Activated T-helper 17 cell treated with anti-CD3 and anti-CD28 coated beads, Interleukin-2, amount 50 U/mL, for 72 hours (primary cell): ENCODE results near the gene ITGB3. TPM values are rescaled to one million over a fixed set of nuclear protein-coding genes. Genes with fewer than 3 reads are reported as not detected.
"Not testable (repeated sequence)": the region's sequence is repeated elsewhere in the genome, so short reads cannot be mapped to it uniquely, and the experiment has no call there.

Source experiments
- ATAC-seq: fragments of 150-1000 bp; cut with Tn5 transposase; replicated peaks from 2 replicates; pipeline ENCODE4 v1.10.0; 2021; ENCODE audit warnings: mild to moderate bottlenecking, moderate library complexity
- H3K27ac Mint-ChIP-seq: one replicate; pipeline ENCODE4 v1.8.0; 2022; ENCODE audit warnings: mixed read lengths
- H3K27me3 Mint-ChIP-seq: one replicate; pipeline ENCODE4 v1.8.0; 2022; ENCODE audit warnings: mixed read lengths
- H3K36me3 Mint-ChIP-seq: one replicate; pipeline ENCODE4 v1.8.0; 2022; ENCODE audit warnings: low read depth, mild to moderate bottlenecking, mixed read lengths
- H3K4me1 Mint-ChIP-seq: one replicate; pipeline ENCODE4 v1.8.0; 2022; ENCODE audit warnings: mixed read lengths
- H3K4me3 Mint-ChIP-seq: one replicate; pipeline ENCODE4 v1.8.0; 2022; ENCODE audit warnings: mild to moderate bottlenecking, mixed read lengths
- H3K9me3 Mint-ChIP-seq: one replicate; pipeline ENCODE4 v1.8.0; 2022; ENCODE audit warnings: mixed read lengths
- total RNA-seq, 2 donors: library from RNA; stranded (reverse); gene quantifications; one replicate each; pipeline ENCODE4 v1.2.3, GENCODE V29; 2022

Gene ITGB3
- total RNA-seq, result under 1 TPM in 1 of 2 donors, not detected in 1; 0.11 TPM

DNA sequence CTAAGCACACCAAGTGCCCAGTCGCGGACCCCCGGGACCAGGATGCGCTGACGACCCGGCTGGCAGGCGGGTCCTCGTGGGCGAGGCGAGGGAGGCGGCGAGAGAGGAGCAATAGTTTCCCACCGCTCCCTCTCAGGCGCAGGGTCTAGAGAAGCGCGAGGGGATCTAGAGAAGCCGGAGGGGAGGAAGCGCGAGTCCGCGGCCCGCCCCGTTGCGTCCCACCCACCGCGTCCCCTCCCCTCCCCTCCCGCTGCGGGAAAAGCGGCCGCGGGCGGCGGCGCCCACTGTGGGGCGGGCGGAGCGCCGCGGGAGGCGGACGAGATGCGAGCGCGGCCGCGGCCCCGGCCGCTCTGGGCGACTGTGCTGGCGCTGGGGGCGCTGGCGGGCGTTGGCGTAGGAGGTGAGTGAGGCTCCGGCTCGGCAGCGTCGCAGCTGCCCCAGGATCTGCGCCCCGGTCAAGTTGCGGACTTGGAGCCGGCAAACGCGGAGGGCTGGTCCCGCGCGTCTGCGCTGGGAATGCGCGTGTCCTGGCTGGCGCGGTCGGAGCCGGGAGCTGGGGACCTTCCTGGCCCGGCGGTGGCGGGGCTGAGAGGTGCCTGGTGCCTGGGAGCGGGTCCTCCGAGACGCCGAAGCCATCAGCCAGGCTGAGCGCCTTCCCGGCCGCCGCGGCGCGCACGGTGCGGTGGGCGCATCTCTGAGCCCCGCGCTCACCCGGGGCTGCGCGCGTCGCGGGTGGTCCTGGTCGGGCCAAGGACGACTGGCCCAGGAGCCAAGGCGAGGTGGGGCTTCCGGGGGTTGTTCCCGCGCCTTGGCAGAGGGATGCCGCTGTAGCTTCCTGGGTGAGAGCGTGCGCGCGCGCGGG is at the start of gene ITGB3:
Gene ITGB3 (plus strand): TSS at position 287 of the 862 bp plus-strand sequence. CDS start 35 bp downstream, at position 322.
- Mint-ChIP-seq H3K9me3 (no peaks in the 10 kb centered on the region), H3K36me3 (no peaks in the 10 kb centered on the region), H3K27ac (no peak within 1 kb of the TSS), H3K4me3 (peak within 1 kb of the TSS; percentile 88), H3K4me1 (peaks cover 9% of the 10 kb centered on the region), H3K27me3 (peaks cover 43% of the 10 kb centered on the region)
- peak; percentile 85 for ATAC-seq

DNA sequence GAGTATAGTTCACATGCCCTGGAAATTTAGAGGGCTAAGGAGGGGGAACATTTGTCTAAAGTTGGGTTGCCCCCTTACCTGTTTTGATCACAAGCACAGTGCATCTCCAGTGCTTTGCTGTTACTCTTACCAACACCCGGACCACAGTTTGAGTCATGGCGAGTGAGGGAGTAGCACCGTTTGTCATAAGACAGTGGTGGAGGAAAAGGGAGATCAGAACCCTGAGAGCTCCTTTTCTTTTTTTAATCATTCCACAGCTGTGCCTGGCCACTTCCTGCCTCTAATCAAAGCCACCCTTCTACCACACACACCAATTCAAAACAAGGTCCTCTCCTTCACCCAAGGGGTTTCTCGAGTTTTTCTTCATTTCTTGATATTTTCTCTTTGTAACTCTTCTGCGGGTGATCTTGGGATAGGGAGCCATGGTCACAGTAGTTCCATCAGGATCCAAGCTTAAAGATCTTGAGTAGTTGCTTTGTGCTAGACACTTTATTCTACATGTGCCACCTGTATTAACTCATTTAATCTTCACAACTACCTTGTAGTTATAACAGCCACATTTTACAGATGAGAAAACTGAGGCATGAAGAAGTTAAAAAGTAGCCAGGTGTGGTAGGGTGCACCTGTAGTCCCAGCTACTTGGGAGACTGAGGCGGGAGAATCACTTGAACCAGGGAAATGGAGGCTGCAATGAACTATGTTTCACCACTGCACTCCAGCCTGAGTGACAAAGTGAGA is 49.5 kb upstream of the ITGB3 start:
- peaks cover 27% of the 10 kb centered on the region for H3K4me1 Mint-ChIP-seq
- H3K27me3 Mint-ChIP-seq, result no peaks in the 10 kb centered on the region
- H3K9me3 Mint-ChIP-seq, result no peaks in the 10 kb centered on the region
- H3K27ac Mint-ChIP-seq, result peak overlapping the region; percentile 85
- H3K4me3 Mint-ChIP-seq, result peak overlapping the region; percentile 83
- peak; percentile 84 for ATAC-seq
- H3K36me3 Mint-ChIP-seq, result no peaks in the 10 kb centered on the region

DNA sequence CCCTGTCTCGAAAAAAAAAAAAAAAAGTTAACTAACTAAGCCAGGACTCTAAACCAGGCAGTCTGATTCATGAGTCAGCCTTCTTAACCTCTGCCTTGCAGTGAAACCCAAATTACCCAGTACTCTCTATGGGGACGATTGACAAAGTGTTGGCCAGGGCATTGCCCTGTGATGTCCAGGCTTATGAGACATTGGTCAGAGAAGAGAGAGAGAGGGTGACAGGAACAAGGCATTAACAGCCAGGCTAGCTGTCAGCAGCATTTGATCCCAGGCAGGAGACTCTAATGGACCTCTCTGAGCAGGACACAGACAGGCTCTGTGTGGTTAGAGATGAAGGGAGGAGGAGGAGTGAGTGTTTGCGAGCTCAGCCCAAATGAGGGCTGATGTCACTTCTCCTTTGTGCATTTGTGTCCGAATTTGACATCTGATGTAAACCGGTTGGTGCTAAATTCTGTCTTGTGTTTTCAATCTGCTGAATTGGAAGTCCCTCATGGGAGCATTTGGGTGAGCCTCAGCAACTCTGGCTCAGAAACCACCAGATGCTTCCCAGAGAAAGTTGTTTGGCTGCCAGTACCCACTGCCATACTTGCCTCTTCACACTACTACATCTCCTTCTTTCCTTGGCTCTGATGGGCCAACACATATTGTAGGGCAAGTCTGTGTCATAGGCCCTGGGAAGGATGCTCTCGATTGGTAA is 48.8 kb upstream of the ITGB3 start:
- Mint-ChIP-seq H3K4me3 (peak overlapping the region; percentile 83), H3K9me3 (no peaks in the 10 kb centered on the region), H3K4me1 (peaks cover 27% of the 10 kb centered on the region), H3K36me3 (no peaks in the 10 kb centered on the region), H3K27ac (peak overlapping the region; percentile 85), H3K27me3 (no peaks in the 10 kb centered on the region)
- peak; percentile 75 for ATAC-seq

DNA sequence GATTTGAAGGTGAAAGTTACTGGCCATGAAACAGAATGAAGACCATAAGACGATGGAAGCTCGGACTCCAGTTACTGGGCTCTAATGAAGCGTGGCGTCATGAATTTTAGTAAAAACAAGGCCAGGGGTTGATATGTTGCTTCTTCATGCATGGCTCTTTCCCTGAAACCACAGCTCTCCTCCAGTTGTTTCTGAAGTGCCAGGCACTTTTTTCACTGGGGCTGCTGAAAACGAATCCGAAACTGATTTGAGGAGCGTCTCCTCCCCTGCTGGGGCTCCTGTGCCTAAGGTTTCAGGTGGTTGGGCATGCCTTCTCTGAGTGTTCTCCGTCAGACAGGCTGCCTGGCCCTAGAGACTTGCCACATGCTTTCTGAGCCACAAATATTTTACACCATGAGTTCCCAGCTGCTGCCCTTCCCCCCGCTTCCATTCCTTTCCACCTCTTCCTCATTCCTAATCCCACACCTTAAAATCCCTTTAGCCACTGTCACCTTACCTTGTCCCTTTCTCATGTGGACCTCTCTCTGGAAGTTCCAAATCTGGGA is 48.1 kb upstream of the ITGB3 start:
- peak; percentile 58 for ATAC-seq
- H3K36me3 Mint-ChIP-seq, result no peaks in the 10 kb centered on the region
- peaks cover 27% of the 10 kb centered on the region for H3K4me1 Mint-ChIP-seq
- peak overlapping the region; percentile 85 for H3K27ac Mint-ChIP-seq
- peak overlapping the region; percentile 83 for H3K4me3 Mint-ChIP-seq
- no peaks in the 10 kb centered on the region for H3K27me3 Mint-ChIP-seq
- H3K9me3 Mint-ChIP-seq, result no peaks in the 10 kb centered on the region

DNA sequence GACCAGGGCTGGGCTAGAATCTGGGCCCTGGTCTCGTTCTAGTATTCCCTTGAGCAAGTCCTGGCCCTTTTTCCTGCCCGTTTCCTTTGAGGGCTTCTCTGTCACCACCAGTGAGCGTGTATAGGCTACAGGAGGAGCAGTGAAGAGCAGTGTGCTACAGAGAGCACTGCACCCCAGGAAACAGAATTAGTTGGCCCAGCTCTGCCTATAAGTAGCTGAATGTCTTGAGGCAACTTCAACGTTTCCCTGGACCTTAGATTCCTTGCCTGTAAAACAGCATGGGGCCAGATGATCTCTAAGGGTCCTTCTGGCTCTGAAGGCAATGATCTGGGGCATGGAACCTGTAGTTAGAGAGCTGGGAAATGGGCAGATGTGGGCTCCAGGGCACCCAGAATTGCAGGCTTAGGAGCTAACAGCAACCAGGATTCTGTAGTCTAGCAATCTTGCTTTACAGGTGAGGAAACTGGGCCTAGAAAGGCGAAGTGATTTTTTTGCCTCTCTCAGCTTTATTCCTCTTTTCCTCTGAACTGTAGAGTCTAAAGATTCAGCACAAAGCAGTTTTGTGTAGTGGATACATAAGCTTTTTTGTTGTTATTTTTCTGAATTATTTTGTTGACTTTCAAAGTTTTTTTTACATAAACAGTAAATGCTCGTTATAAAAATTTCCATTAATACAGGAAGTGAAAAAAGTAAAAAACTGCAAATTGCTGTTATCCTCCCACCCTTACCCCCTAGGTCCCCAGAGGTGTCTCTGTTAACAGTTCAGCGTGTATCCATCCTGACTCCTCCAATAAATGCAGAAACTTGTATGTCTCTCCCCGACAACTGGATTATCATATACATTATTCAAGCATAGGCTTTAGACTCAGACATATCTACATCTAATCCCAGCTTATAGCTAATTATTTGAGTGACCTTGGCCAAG is 46.2 kb upstream of the ITGB3 start:
- Mint-ChIP-seq H3K4me1 (peaks cover 27% of the 10 kb centered on the region), H3K27ac (no peak overlapping the region)

DNA sequence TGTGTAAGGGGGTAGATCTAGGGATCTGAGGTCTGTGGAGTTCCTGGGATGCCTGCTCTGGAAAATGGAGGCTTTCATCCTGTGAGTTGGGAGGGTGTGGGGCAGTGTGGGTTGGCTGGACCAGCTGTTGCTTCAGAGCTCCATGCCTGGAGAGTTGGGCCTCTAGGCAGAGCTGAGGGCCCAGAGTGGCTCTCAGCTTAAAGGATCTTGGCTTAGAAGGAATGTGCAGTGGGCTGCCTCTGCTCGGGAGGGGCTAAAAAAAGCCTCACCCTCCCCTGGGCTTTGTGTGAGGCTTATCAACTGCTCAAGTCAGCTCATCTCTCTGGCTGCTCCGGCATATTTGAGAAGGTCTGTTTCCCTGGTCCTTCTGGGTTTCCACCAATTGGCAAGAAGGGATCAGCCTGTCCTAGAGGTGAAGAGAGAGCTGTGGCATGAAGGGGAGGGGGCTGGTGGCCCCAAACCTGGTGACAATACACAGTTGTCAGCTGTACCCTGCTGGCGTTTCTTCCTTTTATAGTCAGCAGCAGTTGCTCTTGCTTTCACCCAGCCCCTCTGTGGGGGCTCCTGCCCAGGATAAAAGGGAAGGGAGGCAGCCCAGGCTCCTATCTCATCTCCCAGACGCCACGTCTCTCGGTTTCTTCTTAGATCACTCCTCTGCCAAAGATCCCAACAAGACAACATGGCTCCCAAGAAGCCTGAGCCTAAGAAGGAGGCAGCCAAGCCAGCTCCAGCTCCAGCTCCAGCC is 44.7 kb upstream of the ITGB3 start, which contains the start of gene MYL4:
Gene MYL4 (plus strand): TSS at position 605 of the 745 bp plus-strand sequence. CDS start 75 bp downstream, at position 680.
- Mint-ChIP-seq H3K9me3 (no peaks in the 10 kb centered on the region), H3K4me1 (peaks cover 19% of the 10 kb centered on the region), H3K4me3 (no peak within 1 kb of the TSS), H3K27me3 (no peaks in the 10 kb centered on the region), H3K36me3 (no peaks in the 10 kb centered on the region), H3K27ac (no peak within 1 kb of the TSS)
- ATAC-seq, result no peak

More for the DNA sequence above, 46.2 kb upstream of the ITGB3 start:
- Mint-ChIP-seq H3K4me3 (no peak overlapping the region), H3K9me3 (no peaks in the 10 kb centered on the region), H3K27me3 (no peaks in the 10 kb centered on the region), H3K36me3 (no peaks in the 10 kb centered on the region)
- ATAC-seq, result no peak

DNA sequence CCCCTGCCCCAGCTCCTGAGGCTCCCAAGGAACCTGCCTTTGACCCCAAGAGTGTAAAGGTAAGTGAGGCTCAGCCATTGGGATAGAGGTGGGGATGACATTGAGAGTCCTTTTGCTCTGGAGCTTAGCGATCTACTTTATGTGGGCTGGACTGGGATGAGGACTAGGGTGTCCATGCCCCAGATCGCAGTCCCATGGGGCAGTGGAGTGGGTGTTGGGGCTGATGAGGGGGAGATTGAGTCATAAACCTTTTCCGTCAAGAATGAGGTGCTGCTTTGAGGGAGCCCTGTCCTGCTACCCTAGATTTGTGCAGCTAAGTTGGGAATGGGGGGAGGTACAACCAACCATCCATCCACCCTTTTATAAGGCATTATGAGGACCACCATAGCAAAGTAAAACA is 44.1 kb upstream of the ITGB3 start:
- Mint-ChIP-seq H3K27me3 (no peaks in the 10 kb centered on the region), H3K27ac (no peak overlapping the region), H3K36me3 (no peaks in the 10 kb centered on the region), H3K4me1 (peaks cover 14% of the 10 kb centered on the region), H3K9me3 (no peaks in the 10 kb centered on the region), H3K4me3 (no peak overlapping the region)
- no peak for ATAC-seq

DNA sequence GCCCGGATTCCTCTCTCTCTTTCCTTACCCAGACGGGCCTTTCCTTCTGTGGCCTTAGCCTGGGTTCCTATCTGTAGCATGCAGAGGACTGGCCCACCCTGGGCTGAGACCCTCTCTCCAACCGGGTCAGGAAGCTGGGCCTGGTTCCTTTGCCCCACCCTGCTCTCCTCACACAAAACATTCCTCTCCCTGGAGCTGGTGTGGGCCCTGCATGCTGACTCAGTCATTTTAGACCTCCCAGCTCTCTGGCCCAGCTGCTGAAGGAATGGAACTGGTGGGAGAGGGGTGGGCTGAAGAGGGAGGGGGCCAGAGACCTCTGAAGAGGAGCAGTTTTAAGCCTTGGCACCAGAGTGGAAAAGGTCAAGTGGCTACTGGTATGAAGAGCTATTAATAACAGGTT is 43.5 kb upstream of the ITGB3 start:
- Mint-ChIP-seq H3K27me3 (no peaks in the 10 kb centered on the region), H3K4me1 (peaks cover 9% of the 10 kb centered on the region), H3K36me3 (no peaks in the 10 kb centered on the region), H3K4me3 (no peak overlapping the region), H3K27ac (no peak overlapping the region), H3K9me3 (no peaks in the 10 kb centered on the region)
- ATAC-seq, result no peak

DNA sequence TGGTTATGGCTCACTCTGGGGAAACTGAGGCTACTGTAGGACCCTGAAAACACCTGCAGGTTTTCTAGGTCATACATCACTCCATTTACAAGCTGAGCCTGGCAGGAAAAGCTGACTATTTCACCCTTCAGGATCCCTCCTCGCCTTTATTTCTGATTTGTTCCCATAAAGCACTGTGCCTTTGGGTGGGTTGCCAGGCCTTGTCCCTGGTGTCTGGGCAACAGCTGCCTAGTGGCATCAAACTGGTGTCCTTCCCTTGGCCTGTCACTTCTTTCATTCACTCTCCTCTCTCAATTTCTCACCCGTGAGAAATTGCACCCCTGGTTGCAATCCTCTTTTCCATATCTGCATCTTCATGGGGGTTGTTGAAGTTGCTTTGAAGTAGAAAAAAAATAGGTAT is 42.8 kb upstream of the ITGB3 start:
- no peaks in the 10 kb centered on the region for H3K9me3 Mint-ChIP-seq
- no peaks in the 10 kb centered on the region for H3K36me3 Mint-ChIP-seq
- peaks cover 2% of the 10 kb centered on the region for H3K4me1 Mint-ChIP-seq
- no peaks in the 10 kb centered on the region for H3K27me3 Mint-ChIP-seq
- H3K27ac Mint-ChIP-seq, result no peak overlapping the region
- no peak overlapping the region for H3K4me3 Mint-ChIP-seq
- ATAC-seq, result no peak

DNA sequence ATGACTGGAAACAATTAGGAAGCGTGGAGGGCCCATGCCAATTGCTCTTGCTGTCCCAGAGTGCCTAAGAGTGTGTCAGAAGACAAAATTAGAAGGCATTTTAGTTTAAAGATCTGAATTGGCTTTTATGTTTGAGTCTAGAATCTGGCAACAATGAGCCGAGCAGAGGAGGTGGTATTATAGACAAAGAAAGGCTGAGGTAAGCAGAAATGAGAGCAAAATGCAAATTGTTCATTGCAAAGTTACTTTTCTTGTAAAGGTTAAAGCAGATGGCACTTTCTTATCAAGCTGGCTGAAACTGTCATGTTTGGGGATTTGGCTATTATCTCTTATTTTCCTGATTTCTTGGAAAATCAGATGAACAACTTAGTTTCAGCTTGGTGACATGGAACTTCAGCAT is 41.2 kb upstream of the ITGB3 start:
- no peaks in the 10 kb centered on the region for H3K27me3 Mint-ChIP-seq
- ATAC-seq, result no peak
- no peaks in the 10 kb centered on the region for H3K9me3 Mint-ChIP-seq
- no peaks in the 10 kb centered on the region for H3K36me3 Mint-ChIP-seq
- H3K4me3 Mint-ChIP-seq, result no peak overlapping the region
- H3K4me1 Mint-ChIP-seq, result no peaks in the 10 kb centered on the region
- no peak overlapping the region for H3K27ac Mint-ChIP-seq

DNA sequence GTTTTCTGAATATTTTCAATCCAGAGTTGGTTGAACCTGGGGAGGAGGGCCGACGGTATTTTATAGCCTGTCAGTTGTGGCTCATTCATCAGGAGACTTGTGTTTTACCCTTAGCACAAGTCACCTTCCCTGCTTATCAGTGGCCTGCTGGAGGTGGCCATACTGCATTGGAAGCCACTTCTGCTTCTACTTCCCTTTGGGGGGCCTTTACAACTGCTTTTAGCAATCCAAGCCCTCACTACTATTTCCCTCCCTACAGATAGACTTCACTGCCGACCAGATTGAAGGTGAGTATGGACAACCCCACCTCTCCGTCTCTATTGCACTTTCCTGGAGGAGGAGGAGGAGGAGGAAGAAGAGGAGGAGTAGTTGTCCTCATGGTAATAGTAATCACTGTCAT is 40.1 kb upstream of the ITGB3 start:
- Mint-ChIP-seq H3K36me3 (no peaks in the 10 kb centered on the region), H3K9me3 (no peaks in the 10 kb centered on the region), H3K27me3 (no peaks in the 10 kb centered on the region), H3K4me3 (no peak overlapping the region), H3K27ac (no peak overlapping the region), H3K4me1 (no peaks in the 10 kb centered on the region)
- ATAC-seq, result no peak

DNA sequence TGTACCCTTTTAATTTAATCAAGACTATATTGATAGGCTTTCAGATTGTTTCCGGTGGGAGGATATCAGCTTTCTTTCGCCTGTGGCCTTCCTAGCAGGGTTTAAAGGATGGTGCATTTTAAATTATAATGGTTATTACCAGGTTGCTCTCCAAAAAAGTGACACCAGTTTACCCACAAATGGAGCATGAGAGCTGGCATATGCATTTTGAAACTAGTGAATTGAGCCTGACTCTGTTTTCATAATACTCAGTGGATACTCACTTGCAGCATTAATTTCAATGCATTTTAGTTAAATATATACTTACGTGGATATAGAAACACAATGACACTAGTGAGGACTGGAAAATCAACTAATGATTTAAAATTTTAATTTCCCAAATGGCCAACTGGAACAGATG is 38.7 kb upstream of the ITGB3 start:
- H3K4me1 Mint-ChIP-seq, result peaks cover 7% of the 10 kb centered on the region
- H3K4me3 Mint-ChIP-seq, result no peak overlapping the region
- ATAC-seq, result no peak
- H3K9me3 Mint-ChIP-seq, result no peaks in the 10 kb centered on the region
- H3K27ac Mint-ChIP-seq, result no peak overlapping the region
- no peaks in the 10 kb centered on the region for H3K36me3 Mint-ChIP-seq
- no peaks in the 10 kb centered on the region for H3K27me3 Mint-ChIP-seq

DNA sequence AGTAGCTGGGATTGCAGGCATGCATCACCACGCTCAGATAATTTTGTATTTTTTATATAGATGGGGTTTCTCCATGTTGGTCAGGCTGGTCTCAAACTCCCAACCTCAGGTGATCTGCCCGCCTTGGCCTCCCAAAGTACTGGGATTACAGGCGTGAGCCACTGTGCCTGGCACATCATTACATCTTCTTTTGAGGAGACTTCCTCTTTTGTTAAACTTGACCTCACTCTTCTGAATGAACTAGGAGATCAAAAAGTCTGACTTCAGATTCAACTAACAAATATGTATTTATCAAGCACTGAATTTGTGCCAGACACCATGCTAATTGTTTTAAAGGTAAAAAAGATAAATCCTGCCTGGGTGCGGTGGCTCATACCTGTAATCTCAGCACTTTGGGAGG is 36.8 kb upstream of the ITGB3 start:
- H3K27me3 Mint-ChIP-seq, H3K4me3 Mint-ChIP-seq, H3K36me3 Mint-ChIP-seq, ATAC-seq, H3K9me3 Mint-ChIP-seq, H3K27ac Mint-ChIP-seq: not testable (repeated sequence)
- peaks cover 20% of the 10 kb centered on the region for H3K4me1 Mint-ChIP-seq
